Measurements from ENCODE around the gene MLLT6. TPM values are rescaled to one million over a fixed set of nuclear protein-coding genes. Genes with fewer than 3 reads are reported as not detected.

MLLT6 gene
- polyA plus RNA-seq, 2 of the 4 experiments (the other 2 are of a cell fraction) = 28.3 to 28.9 TPM

DNA sequence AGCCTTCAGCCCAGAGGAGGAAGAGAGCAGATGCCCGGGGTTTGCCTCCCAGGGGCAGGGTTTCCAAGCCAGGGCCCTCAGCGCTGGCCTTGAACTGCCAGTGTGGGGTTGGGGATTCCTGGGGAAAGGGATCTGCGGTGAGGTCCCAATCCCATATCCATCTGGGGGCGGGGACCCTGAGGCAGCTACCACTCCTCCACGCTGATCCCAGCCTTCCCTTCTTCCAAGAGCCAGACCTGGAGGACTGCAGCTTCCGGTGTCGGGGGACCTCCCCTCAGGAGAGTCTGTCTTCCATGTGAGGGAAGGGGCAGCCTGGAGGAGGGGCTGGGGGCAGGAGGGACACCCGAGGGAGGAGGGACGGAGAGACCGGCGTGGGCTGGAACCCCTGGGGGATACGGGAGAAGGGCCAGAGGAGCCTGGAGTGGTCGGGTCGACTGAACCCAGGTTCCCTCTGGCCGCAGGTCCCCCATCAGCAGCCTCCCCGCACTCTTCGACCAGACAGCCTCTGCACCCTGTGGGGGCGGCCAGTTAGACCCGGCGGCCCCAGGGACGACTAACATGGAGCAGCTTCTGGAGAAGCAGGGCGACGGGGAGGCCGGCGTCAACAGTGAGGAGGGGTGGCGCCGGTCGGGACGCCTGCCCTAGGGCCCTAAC, 14.3 kb downstream of the MLLT6 start:
- FAIRE-seq (no peak), ATAC-seq (no peak), DNase-seq (ENCODE audit: low read depth in 1 of 2, low spot score in 1 of 2) (no peak)
- Histone ChIP-seq H3K9me3 (no peaks in the 10 kb centered on the region), H3K4me3 (no peak overlapping the region), H3K4me1 (peaks cover 7% of the 10 kb centered on the region; the same call in 2 of the 3 replicates), H3K27ac (0 out of 6 replicates have a peak overlapping the region, but pooled peaks of 1 of the 2 experiments have one; percentile 4), H3K4me2 (no peak overlapping the region)
- ChIA-PET POLR2A (interaction anchor here (1.3 kb wide), 1 partner anchor 14 kb away, joined by 4 read pairs; the partner anchor contains the start of gene MLLT6), CTCF (interaction anchor here (0.6 to 12.9 kb wide), 8 partner anchors 9 to 305 kb away, joined by 3 to 102 read pairs (median 4); partner anchors contain the start of gene CISD3)
- WGBS (ENCODE audit: missing lambda C conversion rate) = 93% methylated on average over 29 of the region's 29 CpGs
- TF ChIP-seq RAD21 (conservative IDR thresholded peaks at IDR 0.05 in 1 of 2, IDR thresholded peaks at IDR 0.05 in 1 of 2) (no peak), SMC3 (IDR thresholded peaks at IDR 0.05) (no peak), ESRRA (IDR thresholded peaks at IDR 0.05; ENCODE audit: borderline replicate concordance, low read length) (no peak)

DNA sequence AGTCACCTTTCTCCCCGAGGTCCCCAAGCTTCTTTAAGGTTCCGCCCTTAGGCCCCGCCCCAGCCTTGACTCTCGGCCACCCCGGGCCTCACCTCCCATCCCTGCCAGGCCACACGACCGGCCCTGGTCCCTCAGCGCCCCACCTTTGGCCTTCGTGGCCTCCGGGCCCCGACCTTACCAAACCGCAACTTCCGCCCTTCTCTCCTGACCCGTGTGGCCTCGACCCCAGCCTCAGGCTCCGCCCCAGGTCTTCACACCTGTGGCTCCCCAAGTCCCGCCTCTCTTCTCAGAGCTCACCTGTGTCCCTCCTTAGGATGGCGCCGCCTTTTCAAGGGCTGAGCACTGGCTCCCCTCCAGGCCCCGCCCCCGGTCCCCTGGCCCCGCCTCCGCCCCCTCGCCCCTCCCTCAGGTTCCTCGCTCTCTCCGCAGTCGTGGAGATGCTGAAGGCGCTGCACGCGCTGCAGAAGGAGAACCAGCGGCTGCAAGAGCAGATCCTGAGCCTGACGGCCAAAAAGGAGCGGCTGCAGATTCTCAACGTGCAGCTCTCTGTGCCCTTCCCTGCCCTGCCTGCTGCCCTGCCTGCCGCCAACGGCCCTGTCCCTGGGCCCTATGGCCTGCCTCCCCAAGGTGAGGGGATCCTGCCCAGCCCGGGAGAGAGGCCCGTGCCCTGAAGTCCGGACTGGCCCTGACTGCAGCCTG, 15.0 kb downstream of the MLLT6 start:
- POLR2A ChIA-PET = no interaction called here
- 85% methylated on average over 35 of the region's 39 CpGs for WGBS (ENCODE audit: missing lambda C conversion rate)
- H3K27ac ChIP-seq = no peak overlapping the region
- DNase-seq (ENCODE audit: low read depth in 1 of 2, low spot score in 1 of 2) (no peak), ATAC-seq (no peak), FAIRE-seq (no peak)
- H3K4me3 ChIP-seq = no peak overlapping the region
- TF ChIP-seq CBX2 (IDR thresholded peaks at IDR 0.05; ENCODE audit: borderline replicate concordance, low read depth) (no peak), FOSL2 (IDR thresholded peaks at IDR 0.05) (no peak), FOSL2 (CRISPR knock-in tag; IDR thresholded peaks at IDR 0.05) (no peak), GATA3 (IDR thresholded peaks at IDR 0.05; ENCODE audit: borderline replicate concordance) (no peak), CHD2 (IDR thresholded peaks at IDR 0.05; ENCODE audit: low read length, partially characterized antibody) (no peak), ZNF302 (CRISPR knock-in tag; IDR thresholded peaks at IDR 0.05) (no peak), KDM1A (IDR thresholded peaks at IDR 0.05; ENCODE audit: low read depth) (no peak), EHF (CRISPR knock-in tag; IDR thresholded peaks at IDR 0.05) (no peak), ESRRA (IDR thresholded peaks at IDR 0.05; ENCODE audit: borderline replicate concordance, low read length) (no peak), PHF8 (IDR thresholded peaks at IDR 0.05; ENCODE audit: borderline replicate concordance, low read depth) (no peak), ZFP36 (IDR thresholded peaks at IDR 0.05; ENCODE audit: borderline replicate concordance, partially characterized antibody) (no peak), TFCP2L1 (CRISPR knock-in tag; IDR thresholded peaks at IDR 0.05) (no peak), HEYL (CRISPR knock-in tag; IDR thresholded peaks at IDR 0.05) (no peak)
- TF ChIP-seq, protein P1, sequence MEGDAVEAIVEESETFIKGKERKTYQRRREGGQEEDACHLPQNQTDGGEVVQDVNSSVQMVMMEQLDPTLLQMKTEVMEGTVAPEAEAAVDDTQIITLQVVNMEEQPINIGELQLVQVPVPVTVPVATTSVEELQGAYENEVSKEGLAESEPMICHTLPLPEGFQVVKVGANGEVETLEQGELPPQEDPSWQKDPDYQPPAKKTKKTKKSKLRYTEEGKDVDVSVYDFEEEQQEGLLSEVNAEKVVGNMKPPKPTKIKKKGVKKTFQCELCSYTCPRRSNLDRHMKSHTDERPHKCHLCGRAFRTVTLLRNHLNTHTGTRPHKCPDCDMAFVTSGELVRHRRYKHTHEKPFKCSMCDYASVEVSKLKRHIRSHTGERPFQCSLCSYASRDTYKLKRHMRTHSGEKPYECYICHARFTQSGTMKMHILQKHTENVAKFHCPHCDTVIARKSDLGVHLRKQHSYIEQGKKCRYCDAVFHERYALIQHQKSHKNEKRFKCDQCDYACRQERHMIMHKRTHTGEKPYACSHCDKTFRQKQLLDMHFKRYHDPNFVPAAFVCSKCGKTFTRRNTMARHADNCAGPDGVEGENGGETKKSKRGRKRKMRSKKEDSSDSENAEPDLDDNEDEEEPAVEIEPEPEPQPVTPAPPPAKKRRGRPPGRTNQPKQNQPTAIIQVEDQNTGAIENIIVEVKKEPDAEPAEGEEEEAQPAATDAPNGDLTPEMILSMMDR (IDR thresholded peaks at IDR 0.05) = no peak
- TF ChIP-seq, protein P2, sequence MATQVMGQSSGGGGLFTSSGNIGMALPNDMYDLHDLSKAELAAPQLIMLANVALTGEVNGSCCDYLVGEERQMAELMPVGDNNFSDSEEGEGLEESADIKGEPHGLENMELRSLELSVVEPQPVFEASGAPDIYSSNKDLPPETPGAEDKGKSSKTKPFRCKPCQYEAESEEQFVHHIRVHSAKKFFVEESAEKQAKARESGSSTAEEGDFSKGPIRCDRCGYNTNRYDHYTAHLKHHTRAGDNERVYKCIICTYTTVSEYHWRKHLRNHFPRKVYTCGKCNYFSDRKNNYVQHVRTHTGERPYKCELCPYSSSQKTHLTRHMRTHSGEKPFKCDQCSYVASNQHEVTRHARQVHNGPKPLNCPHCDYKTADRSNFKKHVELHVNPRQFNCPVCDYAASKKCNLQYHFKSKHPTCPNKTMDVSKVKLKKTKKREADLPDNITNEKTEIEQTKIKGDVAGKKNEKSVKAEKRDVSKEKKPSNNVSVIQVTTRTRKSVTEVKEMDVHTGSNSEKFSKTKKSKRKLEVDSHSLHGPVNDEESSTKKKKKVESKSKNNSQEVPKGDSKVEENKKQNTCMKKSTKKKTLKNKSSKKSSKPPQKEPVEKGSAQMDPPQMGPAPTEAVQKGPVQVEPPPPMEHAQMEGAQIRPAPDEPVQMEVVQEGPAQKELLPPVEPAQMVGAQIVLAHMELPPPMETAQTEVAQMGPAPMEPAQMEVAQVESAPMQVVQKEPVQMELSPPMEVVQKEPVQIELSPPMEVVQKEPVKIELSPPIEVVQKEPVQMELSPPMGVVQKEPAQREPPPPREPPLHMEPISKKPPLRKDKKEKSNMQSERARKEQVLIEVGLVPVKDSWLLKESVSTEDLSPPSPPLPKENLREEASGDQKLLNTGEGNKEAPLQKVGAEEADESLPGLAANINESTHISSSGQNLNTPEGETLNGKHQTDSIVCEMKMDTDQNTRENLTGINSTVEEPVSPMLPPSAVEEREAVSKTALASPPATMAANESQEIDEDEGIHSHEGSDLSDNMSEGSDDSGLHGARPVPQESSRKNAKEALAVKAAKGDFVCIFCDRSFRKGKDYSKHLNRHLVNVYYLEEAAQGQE (IDR thresholded peaks at IDR 0.05) = no peak
- H3K4me1 ChIP-seq = peaks cover 7% of the 10 kb centered on the region; the same call in 2 of the 3 replicates
- CTCF ChIA-PET = interaction anchor here (0.6 to 12.9 kb wide), 6 partner anchors 8 to 455 kb away, joined by 3 to 102 read pairs (median 9); partner anchors contain the start of gene CISD3
- H3K9me3 ChIP-seq = no peaks in the 10 kb centered on the region
- H3K4me2 ChIP-seq = no peak overlapping the region

Data from A549 (cell line).